PC-3 (cell line): ENCODE results near the gene BAIAP2. TPM values are rescaled to one million over a fixed set of nuclear protein-coding genes. Genes with fewer than 3 reads are reported as not detected.

Source experiments
- ATAC-seq: fragments of 200-7000 bp; cut with Tn5 transposase; 2 replicates; pipeline ENCODE4 v1.9.1; 2020; ENCODE audit warnings: mild to moderate bottlenecking, moderate library complexity
- BruUV-seq: library from RNA; stranded (reverse); fragments of 400-500 nt; replicated peaks from 2 replicates; lab custom pipeline; 2021; lab: Mats Ljungman, UMichigan
- CTCF ChIA-PET: fragments of 300-600 bp; sonication (Branson Sonifier 250); formaldehyde crosslinking; loops from one replicate; lab custom pipeline; 2022; ENCODE audit warnings: antibody characterized with exemption; lab: Charles Lee
- POLR2A ChIA-PET: fragments of 300-600 bp; sonication (Branson Sonifier 250); formaldehyde crosslinking; loops from one replicate; lab custom pipeline; 2022; ENCODE audit warnings: antibody characterized with exemption; ENCODE audit not compliant: unreplicated experiment; lab: Charles Lee
- DNase-seq: peaks from one replicate; pipeline ENCODE4 v3.0.0-alpha.2; 2015
- H2AFZ ChIP-seq: fragments of 300-600 bp; sonication (generic); 2 replicates; pipeline ENCODE4 v1.6.0; 2016; ENCODE audit warnings: antibody characterized with exemption, low read length
- H3F3A ChIP-seq: fragments of 300-600 bp; sonication (generic); one replicate; pipeline ENCODE4 v1.6.0; 2017; ENCODE audit warnings: antibody characterized with exemption, low read length, control low read depth, mild to moderate bottlenecking; ENCODE audit not compliant: unreplicated experiment
- H3K27ac ChIP-seq: fragments of 300-600 bp; sonication (generic); 2 replicates; pipeline ENCODE4 v1.5.1; 2016; ENCODE audit warnings: mild to moderate bottlenecking, low read length
- H3K27me3 ChIP-seq: fragments of 300-600 bp; sonication (generic); 2 replicates; pipeline ENCODE4 v1.6.1; 2016; ENCODE audit warnings: low read length, mixed read lengths
- H3K36me3 ChIP-seq: fragments of 300-600 bp; sonication (generic); 2 replicates; pipeline ENCODE4 v1.6.1; 2016; ENCODE audit warnings: low read depth, mixed run types, low read length, mixed read lengths
- H3K4me1 ChIP-seq: fragments of 300-600 bp; sonication (generic); 2 replicates; pipeline ENCODE4 v1.5.1; 2016; ENCODE audit warnings: low read length; ENCODE audit not compliant: insufficient read depth
- H3K4me2 ChIP-seq: fragments of 300-600 bp; sonication (generic); 2 replicates; pipeline ENCODE4 v1.6.0; 2016; ENCODE audit warnings: low read length
- H3K4me3 ChIP-seq: fragments of 300-600 bp; sonication (generic); 2 replicates; pipeline ENCODE4 v1.5.1; 2016; ENCODE audit warnings: mild to moderate bottlenecking, low read length, mixed read lengths
- H3K79me2 ChIP-seq: fragments of 300-600 bp; sonication (generic); 2 replicates; pipeline ENCODE4 v1.6.1; 2017; ENCODE audit warnings: low read length, mixed read lengths
- H3K9ac ChIP-seq: fragments of 300-600 bp; sonication (generic); 2 replicates; pipeline ENCODE4 v1.6.0; 2016; ENCODE audit warnings: mild to moderate bottlenecking, low read length
- H3K9me2 ChIP-seq: fragments of 300-600 bp; sonication (generic); replicated peaks from 2 replicates; pipeline ENCODE4 v1.6.1; 2016; ENCODE audit warnings: mixed run types, low read length, mixed read lengths
- H3K9me3 ChIP-seq: fragments of 300-600 bp; sonication (generic); 2 replicates; pipeline ENCODE4 v1.6.1; 2016; ENCODE audit warnings: low read length, mixed read lengths
- H4K20me1 ChIP-seq: fragments of 300-600 bp; sonication (generic); 2 replicates; pipeline ENCODE4 v1.6.1; 2016; ENCODE audit warnings: low read length, mixed read lengths
- EZH2 ChIP-seq: fragments of 300-600 bp; sonication (generic); IDR thresholded peaks from one replicate; pipeline ENCODE4 v1.6.1; 2017; ENCODE audit warnings: antibody characterized with exemption, mild to moderate bottlenecking, low read length; ENCODE audit not compliant: unreplicated experiment
- EZH2phosphoT487 ChIP-seq: fragments of 300-600 bp; sonication (generic); IDR thresholded peaks from 2 replicates; pipeline ENCODE4 v1.6.1; 2018; ENCODE audit warnings: mild to moderate bottlenecking, antibody characterized with exemption, low read length, borderline replicate concordance
- intact Hi-C: fragments of 100-400 bp; cut with micrococcal nuclease; formaldehyde crosslinking; loops from 2 replicates; pipeline ENCODE4 v1.9.0; 2023
- total RNA-seq: library from RNA; depleted of rRNA; stranded (reverse); fragments of >200 nt; gene quantifications from 2 replicates; pipeline ENCODE4 v1.2.3, GENCODE V29; 2014
- TF ChIP-seq, protein P1 (sequence below): fragments of 300-600 bp; sonication (generic); conservative IDR thresholded peaks from 2 replicates; pipeline ENCODE4 v1.5.1; 2017; ENCODE audit warnings: antibody characterized with exemption, low read depth, mild to moderate bottlenecking, low read length

Gene BAIAP2
- total RNA-seq, 1 experiment from 2014 or later = 56.9 TPM

GRCh38 chr17:81009136-81009535 lies 25.8 kb upstream of the BAIAP2 start:
- H3K27ac ChIP-seq = no peak overlapping the region
- H3K4me1 ChIP-seq = no peaks in the 10 kb centered on the region
- no peak overlapping the region for H3K4me3 ChIP-seq
- no peaks in the 10 kb centered on the region for H3K79me2 ChIP-seq
- H3K36me3 ChIP-seq = 0 out of 2 replicates have a peak, but pooled peaks cover 3% of the 10 kb centered on the region
- ChIA-PET POLR2A (no interaction called here), CTCF (no interaction called here)
- H3K9ac ChIP-seq = no peak overlapping the region
- H3K27me3 ChIP-seq = no peaks in the 10 kb centered on the region
- no peak for DNase-seq
- H3F3A ChIP-seq = no peaks in the 10 kb centered on the region
- H3K9me2 ChIP-seq = no peaks in the 10 kb centered on the region
- no peak for ATAC-seq
- no TSS peak for BruUV-seq
- H4K20me1 ChIP-seq = no peaks in the 10 kb centered on the region
- TF ChIP-seq, protein P1, sequence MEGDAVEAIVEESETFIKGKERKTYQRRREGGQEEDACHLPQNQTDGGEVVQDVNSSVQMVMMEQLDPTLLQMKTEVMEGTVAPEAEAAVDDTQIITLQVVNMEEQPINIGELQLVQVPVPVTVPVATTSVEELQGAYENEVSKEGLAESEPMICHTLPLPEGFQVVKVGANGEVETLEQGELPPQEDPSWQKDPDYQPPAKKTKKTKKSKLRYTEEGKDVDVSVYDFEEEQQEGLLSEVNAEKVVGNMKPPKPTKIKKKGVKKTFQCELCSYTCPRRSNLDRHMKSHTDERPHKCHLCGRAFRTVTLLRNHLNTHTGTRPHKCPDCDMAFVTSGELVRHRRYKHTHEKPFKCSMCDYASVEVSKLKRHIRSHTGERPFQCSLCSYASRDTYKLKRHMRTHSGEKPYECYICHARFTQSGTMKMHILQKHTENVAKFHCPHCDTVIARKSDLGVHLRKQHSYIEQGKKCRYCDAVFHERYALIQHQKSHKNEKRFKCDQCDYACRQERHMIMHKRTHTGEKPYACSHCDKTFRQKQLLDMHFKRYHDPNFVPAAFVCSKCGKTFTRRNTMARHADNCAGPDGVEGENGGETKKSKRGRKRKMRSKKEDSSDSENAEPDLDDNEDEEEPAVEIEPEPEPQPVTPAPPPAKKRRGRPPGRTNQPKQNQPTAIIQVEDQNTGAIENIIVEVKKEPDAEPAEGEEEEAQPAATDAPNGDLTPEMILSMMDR = no peak
- no peak for TF ChIP-seq EZH2phosphoT487
- TF ChIP-seq EZH2 = no peak
- H2AFZ ChIP-seq = no peak overlapping the region
- intact Hi-C loops = no loop called here
- peaks cover 4% of the 10 kb centered on the region; the same call in 1 of the 2 replicates for H3K9me3 ChIP-seq
- no peak overlapping the region for H3K4me2 ChIP-seq

DNA sequence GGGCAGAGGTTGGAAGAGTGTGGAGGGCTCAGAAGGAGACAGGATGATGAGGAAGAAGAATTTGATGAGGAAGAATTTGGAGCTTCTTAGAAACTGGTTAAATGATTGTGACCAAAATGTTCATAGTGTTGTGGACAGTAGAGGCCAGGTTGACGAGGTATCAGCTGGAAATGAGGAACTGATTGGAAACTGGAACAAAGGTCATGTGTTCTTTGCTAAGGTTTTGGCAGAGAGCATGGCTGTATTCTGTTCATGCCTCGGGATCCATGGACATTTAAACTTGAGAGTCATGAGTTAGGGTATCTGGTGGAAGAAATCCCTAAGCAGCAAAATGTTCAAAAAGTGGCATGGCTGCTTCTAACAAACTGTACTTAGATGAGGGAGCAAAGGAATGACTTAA lies 24.0 kb upstream of the BAIAP2 start:
- Histone ChIP-seq H3K9me2 (no peaks in the 10 kb centered on the region), H3K36me3 (0 out of 2 replicates have a peak, but pooled peaks cover 3% of the 10 kb centered on the region), H3K9me3 (peaks cover 4% of the 10 kb centered on the region; the same call in 1 of the 2 replicates), H3K27ac (no peak overlapping the region), H3K4me2 (no peak overlapping the region), H3K79me2 (no peaks in the 10 kb centered on the region), H3K27me3 (no peaks in the 10 kb centered on the region), H2AFZ (no peak overlapping the region), H3K4me1 (no peaks in the 10 kb centered on the region), H4K20me1 (no peaks in the 10 kb centered on the region), H3K4me3 (no peak overlapping the region), H3F3A (no peaks in the 10 kb centered on the region), H3K9ac (no peak overlapping the region)
- ChIA-PET POLR2A (no interaction called here), CTCF (no interaction called here)
- intact Hi-C loops = no loop called here
- TF ChIP-seq EZH2phosphoT487 = no peak
- no peak for TF ChIP-seq EZH2
- TF ChIP-seq, protein P1 = no peak
- ATAC-seq (no peak), DNase-seq (no peak)
- no TSS peak for BruUV-seq

GRCh38 chr17:81011951-81012350 lies 23.0 kb upstream of the BAIAP2 start:
- Histone ChIP-seq H3K4me3 (no peak overlapping the region), H3K9ac (no peak overlapping the region), H3K79me2 (no peaks in the 10 kb centered on the region), H4K20me1 (no peaks in the 10 kb centered on the region), H2AFZ (no peak overlapping the region), H3K4me2 (no peak overlapping the region), H3F3A (no peaks in the 10 kb centered on the region), H3K27ac (no peak overlapping the region), H3K36me3 (0 out of 2 replicates have a peak, but pooled peaks cover 3% of the 10 kb centered on the region), H3K9me3 (peaks cover 10% of the 10 kb centered on the region; the same call in 1 of the 2 replicates), H3K27me3 (no peaks in the 10 kb centered on the region), H3K9me2 (no peaks in the 10 kb centered on the region), H3K4me1 (no peaks in the 10 kb centered on the region)
- DNase-seq = no peak
- ChIA-PET POLR2A (interaction anchor here (0.5 kb wide), 1 partner anchor 211 kb away, joined by 8 read pairs; the partner anchor contains the start of gene CEP131), CTCF (no interaction called here)
- intact Hi-C loops = no loop called here
- no peak for ATAC-seq
- no TSS peak for BruUV-seq
- TF ChIP-seq EZH2phosphoT487 = no peak
- TF ChIP-seq EZH2 = no peak
- TF ChIP-seq, protein P1 = no peak
